K562 (cell line): ENCODE data around the gene GPC3. TPM values are rescaled to one million over a fixed set of nuclear protein-coding genes. Genes with fewer than 3 reads are reported as not detected.

ENCODE experiments used
- ATAC-seq: fragments of 200-7000 bp; cut with Tn5 transposase; 3 replicates; pipeline ENCODE4 v1.9.1; 2020; ENCODE audit warnings: moderate library complexity
- BruUV-seq: library from RNA; stranded (reverse); fragments of 400-500 nt; replicated peaks from 2 replicates; lab custom pipeline; 2021; lab: Mats Ljungman, UMichigan
- CTCF ChIA-PET: fragments of 300-600 bp; formaldehyde crosslinking; extraction: SDS; loops from one replicate; lab custom pipeline; 2021; ENCODE audit warnings: low intra/inter-chr PET ratio; lab: Yijun Ruan, JAX
- POLR2A ChIA-PET: fragments of 300-600, 350-650 bp; sonication (Branson Sonifier 250); formaldehyde crosslinking; extraction: SDS; loops from one replicate; lab custom pipeline; 2021; ENCODE audit warnings: antibody characterized with exemption, inconsistent platforms; lab: Yijun Ruan, JAX
- DNase-seq, 4 experiments: peaks; one replicate each; pipeline versions ENCODE4 v3.0.0 to v3.0.0-alpha.2; 2011 to 2018; ENCODE audit warnings: low spot score in 3 of 4, mixed read lengths in 3 of 4; ENCODE audit errors: extremely low read depth in 1 of 4
- FAIRE-seq: peaks from 2 replicates; lab custom pipeline; 2011; peaks lifted over from hg19 to GRCh38; lab: Jason Lieb, UNC
- H2AFZ ChIP-seq: 2 replicates; pipeline ENCODE4 v1.6.0; 2011; ENCODE audit warnings: low read depth, low read length, control low read depth, inconsistent platforms
- H3K27ac ChIP-seq: fragments of 200-600 bp; 3 replicates; pipeline ENCODE4 v1.8.0; 2011; ENCODE audit warnings: low read depth, mild to moderate bottlenecking, control low read depth, inconsistent platforms, low read length, moderate library complexity, mixed read lengths; ENCODE audit errors: extremely low read depth
- H3K27me3 ChIP-seq, 2 experiments: fragments of 300-600 bp in 1 of 2; 2 replicates in 1 of 2; 3 replicates in 1 of 2; pipeline versions ENCODE4 v1.6.0 to v1.8.0; 2011; ENCODE audit warnings: inconsistent platforms in 2 of 2, low read length in 2 of 2, mild to moderate bottlenecking in 1 of 2, mixed read lengths in 1 of 2, moderate library complexity in 1 of 2; ENCODE audit not compliant: control insufficient read depth in 2 of 2, insufficient read depth in 2 of 2
- H3K36me3 ChIP-seq: fragments of 300-600 bp; 3 replicates; pipeline ENCODE4 v1.8.0; 2011; ENCODE audit warnings: mild to moderate bottlenecking, low read length, inconsistent platforms; ENCODE audit not compliant: control insufficient read depth, insufficient read depth
- H3K4me1 ChIP-seq, 2 experiments: fragments of 200-600 bp in 1 of 2; replicated peaks in 1 of 2; 2 replicates in 1 of 2; 3 replicates in 1 of 2; pipeline versions ENCODE4 v1.5.1 to v1.8.0; 2011; ENCODE audit warnings: inconsistent platforms in 2 of 2, low read length in 2 of 2, mild to moderate bottlenecking in 1 of 2, mixed read lengths in 1 of 2, moderate library complexity in 1 of 2; ENCODE audit not compliant: control insufficient read depth in 2 of 2, insufficient read depth in 2 of 2
- H3K4me2 ChIP-seq: 2 replicates; pipeline ENCODE4 v1.6.1; 2011; ENCODE audit warnings: low read length, control low read depth, inconsistent platforms, mixed read lengths; ENCODE audit not compliant: insufficient read depth
- H3K4me3 ChIP-seq: fragments of 200-600 bp; sonication (generic), shearing (Covaris generic); 2 replicates; pipeline ENCODE4 v1.5.1; 2016; ENCODE audit warnings: control low read depth, inconsistent platforms
- H3K79me2 ChIP-seq: fragments of 200-600 bp; 3 replicates; pipeline ENCODE4 v1.8.0; 2011; ENCODE audit warnings: low read length, inconsistent platforms; ENCODE audit not compliant: control insufficient read depth, insufficient read depth
- H3K9ac ChIP-seq, 2 experiments: 2 replicates each; pipeline versions ENCODE4 v1.6.0 to v1.6.1; 2011; ENCODE audit warnings: low read depth in 2 of 2, low read length in 2 of 2, control low read depth in 1 of 2, inconsistent platforms in 1 of 2, mild to moderate bottlenecking in 1 of 2, mixed read lengths in 1 of 2; ENCODE audit not compliant: insufficient read depth in 1 of 2
- H3K9me1 ChIP-seq: one replicate; pipeline ENCODE4 v1.6.0; 2011; ENCODE audit warnings: inconsistent platforms, mild to moderate bottlenecking, low read length, moderate library complexity; ENCODE audit not compliant: control insufficient read depth, insufficient read depth
- H3K9me3 ChIP-seq: replicated peaks from 2 replicates; pipeline ENCODE4 v1.5.1; 2011; ENCODE audit warnings: low read depth, low read length, inconsistent platforms; ENCODE audit not compliant: control insufficient read depth, insufficient read depth
- H4K20me1 ChIP-seq: replicated peaks from 2 replicates; pipeline ENCODE4 v1.6.1; 2011; ENCODE audit warnings: low read length, inconsistent platforms, mixed read lengths; ENCODE audit not compliant: control insufficient read depth, insufficient read depth
- ADNP ChIP-seq: fragments of 200-800 bp; sonication (Bioruptor generic); IDR thresholded peaks from 2 replicates; pipeline ENCODE4 v1.6.1; 2016; ENCODE audit warnings: missing genetic modification characterization, missing compliant biosample characterization
- HEY1 ChIP-seq: fragments of 250-450 bp; sonication (Bioruptor Pico); IDR thresholded peaks from 2 replicates; pipeline ENCODE4 v1.5.0; 2020; ENCODE audit warnings: mild to moderate bottlenecking, moderate library complexity, borderline replicate concordance
- NFIX ChIP-seq: fragments of 250-450 bp; sonication (Bioruptor Pico); IDR thresholded peaks from 2 replicates; pipeline ENCODE4 v1.4.0; 2020; ENCODE audit warnings: low read depth, mild to moderate bottlenecking, moderate library complexity
- NFRKB ChIP-seq: fragments of 450-650 bp; IDR thresholded peaks from 2 replicates; pipeline ENCODE4 v1.6.1; 2016; ENCODE audit warnings: low read depth
- PHF20 ChIP-seq: fragments of 450-650 bp; IDR thresholded peaks from 2 replicates; pipeline ENCODE4 v1.6.1; 2018; ENCODE audit not compliant: partially characterized antibody
- RBM25 ChIP-seq: fragments of 200-400 bp; formaldehyde crosslinking; IDR thresholded peaks from 2 replicates; pipeline ENCODE4 v1.6.1; 2018; ENCODE audit warnings: low read length, low read depth, moderate library complexity; ENCODE audit not compliant: severe bottlenecking
- SAFB2 ChIP-seq: fragments of 200-400 bp; formaldehyde crosslinking; IDR thresholded peaks from 2 replicates; pipeline ENCODE4 v1.6.1; 2018; ENCODE audit warnings: borderline replicate concordance, low read length, low read depth, moderate library complexity; ENCODE audit not compliant: severe bottlenecking
- TFE3 ChIP-seq: fragments of 450-650 bp; formaldehyde crosslinking; IDR thresholded peaks from 2 replicates; pipeline ENCODE4 v1.4.0; 2020; ENCODE audit warnings: mild to moderate bottlenecking, mixed read lengths
- XRCC5 ChIP-seq: fragments of 200-400 bp; formaldehyde crosslinking; IDR thresholded peaks from 2 replicates; pipeline ENCODE4 v1.6.1; 2017; ENCODE audit warnings: low read depth, mild to moderate bottlenecking, low read length
- ZKSCAN1 ChIP-seq: fragments of 150-350 bp; IDR thresholded peaks from 2 replicates; pipeline ENCODE4 v1.6.1; 2016; ENCODE audit warnings: low read depth, low read length
- WGBS: fragments of 100-300 bp; shearing (Covaris generic); methylation state at CpG from one replicate; pipeline ENCODE4 v1.1.6; 2016; ENCODE audit warnings: low coverage, mixed read lengths; ENCODE audit not compliant: insufficient coverage; ENCODE audit errors: missing lambda C conversion rate; 5-methylcytosine and 5-hydroxymethylcytosine counted together
- in situ Hi-C: fragments of 300-500 bp; cut with MboI; formaldehyde crosslinking; loops from 4 replicates; pipeline ENCODE4 v1.15.0; 2018; ENCODE audit warnings: inconsistent platforms, mixed read lengths
- intact Hi-C: fragments of 100-400 bp; cut with micrococcal nuclease; formaldehyde crosslinking; loops from 2 replicates; pipeline ENCODE4 v1.14.2; 2022
- polyA plus RNA-seq, 8 experiments: library from polyadenylated mRNA; depleted of rRNA in 4 of 8; stranded (reverse) in 5 of 8; unstranded in 3 of 8; fragments of >200 nt; fragmentation: Nextera tagmentation in 2 of 8; fragmentation: Illumina TruSeq in 1 of 8; extraction: Ambion mirVana in 2 of 8; extraction: Trizol in 1 of 8; gene quantifications; 2 replicates each; pipeline versions ENCODE4 v1.2.1 to v1.2.3, GENCODE V29; 2011 to 2014; ENCODE audit warnings: inconsistent platforms in 1 of 8, missing spikeins in 1 of 8
- total RNA-seq, 7 experiments: library from RNA; depleted of rRNA in 6 of 7; stranded (reverse); fragments of >200 nt in 6 of 7; fragmentation: Illumina TruSeq in 2 of 7; extraction: Trizol in 2 of 7; gene quantifications; 2 replicates each; pipeline versions ENCODE4 v1.2.1 to v1.2.3, GENCODE V29; 2011 to 2021; ENCODE audit warnings: low replicate concordance in 1 of 7

The GPC3 gene
- total and polyA plus RNA-seq, 9 of the 15 experiments (the other 6 are each of a cell fraction or from before 2014, with no cell fraction given) = 0.42 TPM; not detected in 8

GRCh38 chrX:133497356-133497755 is 488.0 kb downstream of the GPC3 start:
- H3K4me2 ChIP-seq = no peak overlapping the region

GRCh38 chrX:133495464-133496391 is 489.7 kb downstream of the GPC3 start:
- 2% methylated on average over 14 of the region's 16 CpGs for WGBS
- no peaks in the 10 kb centered on the region for H3K9me3 ChIP-seq

More at GRCh38 chrX:133497356-133497755, 488.0 kb downstream of the GPC3 start:
- no peaks in the 10 kb centered on the region for H4K20me1 ChIP-seq
- H3K9me1 ChIP-seq = no peaks in the 10 kb centered on the region
- no TSS peak for BruUV-seq
- no peaks in the 10 kb centered on the region for H3K27me3 ChIP-seq
- H3K36me3 ChIP-seq = no peaks in the 10 kb centered on the region
- FAIRE-seq (no peak), ATAC-seq (no peak), DNase-seq (no peak)
- H3K4me1 ChIP-seq = no peaks in the 10 kb centered on the region
- no peak overlapping the region for H2AFZ ChIP-seq
- CTCF ChIA-PET = no interaction called here
- no peak overlapping the region for H3K4me3 ChIP-seq
- H3K9ac ChIP-seq = no peak overlapping the region
- in situ Hi-C loops = no loop called here
- TF ChIP-seq XRCC5 = no peak
- no peak for TF ChIP-seq NFRKB
- no peak for TF ChIP-seq SAFB2
- no peak for TF ChIP-seq RBM25
- intact Hi-C loops = loop anchor here (10.0 kb wide), 1 partner anchor 157 kb away; no protein-coding TSS in a partner anchor
- no peak overlapping the region for H3K27ac ChIP-seq
- H3K9me3 ChIP-seq = no peaks in the 10 kb centered on the region
- H3K79me2 ChIP-seq = no peaks in the 10 kb centered on the region
- 0% methylated on average over 10 of the region's 10 CpGs for WGBS
- POLR2A ChIA-PET = no interaction called here

More at GRCh38 chrX:133495464-133496391, 489.7 kb downstream of the GPC3 start:
- Histone ChIP-seq H3K36me3 (no peaks in the 10 kb centered on the region), H3K9me1 (no peaks in the 10 kb centered on the region), H4K20me1 (no peaks in the 10 kb centered on the region), H3K27ac (no peak overlapping the region), H3K9ac (no peak overlapping the region), H2AFZ (no peak overlapping the region), H3K4me3 (no peak overlapping the region), H3K4me1 (no peaks in the 10 kb centered on the region), H3K27me3 (no peaks in the 10 kb centered on the region), H3K4me2 (no peak overlapping the region), H3K79me2 (no peaks in the 10 kb centered on the region)
- FAIRE-seq = no peak
- in situ Hi-C loops = no loop called here
- no peak for DNase-seq
- POLR2A ChIA-PET = interaction anchor here (0.6 kb wide), 1 partner anchor 355 kb away, joined by 3 read pairs; no protein-coding TSS in a partner anchor
- intact Hi-C loops = loop anchor here (10.0 kb wide), 1 partner anchor 159 kb away; no protein-coding TSS in a partner anchor
- BruUV-seq = no TSS peak
- no peak for ATAC-seq
- CTCF ChIA-PET = no interaction called here
- TF ChIP-seq HEY1 (CRISPR knock-in tag) = no peak
- TF ChIP-seq TFE3 (CRISPR knock-in tag) = no peak
- TF ChIP-seq ADNP (tag) = no peak
- no peak for TF ChIP-seq ZKSCAN1
- no peak for TF ChIP-seq PHF20
- TF ChIP-seq NFIX = no peak
